KG1 (cell line): Measurements from ENCODE around the gene IDI2.
"Not testable (repeated sequence)": the region's sequence is repeated elsewhere in the genome, so short reads cannot be mapped to it uniquely, and the experiment has no call there.

Source experiments
- DNase-seq: peaks from one replicate; lab custom pipeline; 2025; lab: John Stamatoyannopoulos, UW

The IDI2 gene

GRCh38 chr10:1047937-1048336 is 22.3 kb upstream of the IDI2 start:
- no peak for DNase-seq

- no peak for DNase-seq
Measured at GRCh38 chr10:1045415-1045814, 19.8 kb upstream of the IDI2 start.

- no peak for DNase-seq
Measured at GRCh38 chr10:1044964-1045363, 19.3 kb upstream of the IDI2 start.

- no peak for DNase-seq
Measured at GRCh38 chr10:1044146-1044545, 18.5 kb upstream of the IDI2 start.

GRCh38 chr10:1043532-1043995 is 17.9 kb upstream of the IDI2 start:
- DNase-seq, result peak; percentile 64

- no peak for DNase-seq
Measured at GRCh38 chr10:1041514-1041913, 15.9 kb upstream of the IDI2 start.

- no peak for DNase-seq
Measured at GRCh38 chr10:1040133-1040532, 14.5 kb upstream of the IDI2 start.

- DNase-seq, result not testable (repeated sequence)
Measured at GRCh38 chr10:1038769-1039168, 13.1 kb upstream of the IDI2 start.

- DNase-seq, result no peak
Measured at GRCh38 chr10:1037098-1037497, 11.4 kb upstream of the IDI2 start.

- DNase-seq, result no peak
Measured at GRCh38 chr10:1036341-1036791, 10.7 kb upstream of the IDI2 start.

- no peak for DNase-seq
Measured at GRCh38 chr10:1035201-1035600, 9.5 kb upstream of the IDI2 start.

GRCh38 chr10:1034758-1035157 is 9.1 kb upstream of the IDI2 start:
- DNase-seq, result no peak

- DNase-seq, result no peak
Measured at GRCh38 chr10:1033601-1034000, 7.9 kb upstream of the IDI2 start.

- DNase-seq, result no peak
Measured at GRCh38 chr10:1029838-1030237, 4.2 kb upstream of the IDI2 start.

- DNase-seq, result no peak
Measured at GRCh38 chr10:1026578-1026977, 919 bp upstream of the IDI2 start.

GRCh38 chr10:1024103-1024502 is 1.6 kb downstream of the IDI2 start:
- DNase-seq, result no peak

GRCh38 chr10:1022413-1022812 is 3.2 kb downstream of the IDI2 start:
- no peak for DNase-seq

- DNase-seq, result no peak
Measured at GRCh38 chr10:1020958-1021357, 4.7 kb downstream of the IDI2 start.

GRCh38 chr10:1020460-1020859 is 5.2 kb downstream of the IDI2 start:
- DNase-seq, result no peak

GRCh38 chr10:1019362-1019761 is 6.3 kb downstream of the IDI2 start:
- no peak for DNase-seq

- no peak for DNase-seq
Measured at GRCh38 chr10:1015688-1016087, 10.0 kb downstream of the IDI2 start.

GRCh38 chr10:1011696-1012095 is 14.0 kb downstream of the IDI2 start:
- no peak for DNase-seq

GRCh38 chr10:1010703-1011102 is 15.0 kb downstream of the IDI2 start:
- DNase-seq, result no peak

GRCh38 chr10:1009947-1010346 is 15.7 kb downstream of the IDI2 start:
- not testable (repeated sequence) for DNase-seq

- DNase-seq, result no peak
Measured at GRCh38 chr10:1009071-1009494, 16.6 kb downstream of the IDI2 start.
